SK-N-SH (cell line): ENCODE results near the gene C1orf35. TPM values are rescaled to one million over a fixed set of nuclear protein-coding genes. Genes with fewer than 3 reads are reported as not detected.

Source experiments
- CTCF ChIA-PET: fragments of 300-600, 350-600 bp; formaldehyde crosslinking; extraction: SDS; loops from one replicate; lab custom pipeline; 2021; lab: Yijun Ruan, JAX
- POLR2A ChIA-PET: fragments of 350-600 bp; sonication (Branson Sonifier 250); formaldehyde crosslinking; extraction: SDS; loops from one replicate; lab custom pipeline; 2020; ENCODE audit warnings: antibody characterized with exemption, inconsistent platforms; lab: Yijun Ruan, JAX
- DNase-seq: peaks from one replicate; pipeline ENCODE4 v3.0.0; 2012
- H2AFZ ChIP-seq: fragments of 200-600 bp; sonication (generic); 2 replicates; pipeline ENCODE4 v1.8.1; 2016; ENCODE audit warnings: antibody characterized with exemption, mild to moderate bottlenecking, low read depth
- H3F3A ChIP-seq: fragments of 200-600 bp; sonication (generic); replicated peaks from 2 replicates; pipeline ENCODE3; 2016; ENCODE audit warnings: antibody characterized with exemption, mild to moderate bottlenecking; ENCODE audit not compliant: insufficient read depth
- H3K27ac ChIP-seq, 2 experiments: fragments of 200-500 bp in 1 of 2; fragments of 200-600 bp in 1 of 2; sonication (Bioruptor generic) in 1 of 2; sonication (generic), shearing (Covaris generic) in 1 of 2; 2 replicates each; pipeline versions ENCODE4 v1.5.1 to v1.6.1; 2014 to 2016; ENCODE audit warnings: low read depth in 2 of 2, inconsistent platforms in 1 of 2, low read length in 1 of 2, mild to moderate bottlenecking in 1 of 2, mixed read lengths in 1 of 2
- H3K27me3 ChIP-seq: fragments of 200-600 bp; sonication (generic), shearing (Covaris generic); 2 replicates; pipeline ENCODE4 v1.6.1; 2016; ENCODE audit warnings: mixed run types; ENCODE audit not compliant: insufficient read depth
- H3K36me3 ChIP-seq, 2 experiments: fragments of 200-500 bp in 1 of 2; fragments of 200-600 bp in 1 of 2; sonication (Bioruptor generic) in 1 of 2; sonication (generic) in 1 of 2; replicated peaks in 1 of 2; 2 replicates each; pipeline versions ENCODE3 to v1.5.1; 2014 to 2016; ENCODE audit warnings: low read length in 1 of 2, mild to moderate bottlenecking in 1 of 2; ENCODE audit not compliant: insufficient read depth in 2 of 2, control insufficient read depth in 1 of 2
- H3K4me1 ChIP-seq, 2 experiments: fragments of 200-500 bp in 1 of 2; fragments of 200-600 bp in 1 of 2; sonication (Bioruptor generic) in 1 of 2; sonication (generic), shearing (Covaris generic) in 1 of 2; 2 replicates each; pipeline versions ENCODE4 v1.5.1 to v1.6.1; 2014 to 2016; ENCODE audit warnings: low read depth in 1 of 2, low read length in 1 of 2, mixed run types in 1 of 2; ENCODE audit not compliant: insufficient read depth in 2 of 2, control insufficient read depth in 1 of 2
- H3K4me2 ChIP-seq: fragments of 200-600 bp; sonication (generic), shearing (Covaris generic); 2 replicates; pipeline ENCODE4 v1.6.1; 2017; ENCODE audit warnings: mixed run types
- H3K4me3 ChIP-seq, 2 experiments: fragments of 200-500 bp in 1 of 2; fragments of 200-600 bp in 1 of 2; sonication (Bioruptor generic) in 1 of 2; sonication (generic), shearing (Covaris generic) in 1 of 2; 2 replicates each; pipeline versions ENCODE4 v1.5.1 to v1.8.1; 2014 to 2016; ENCODE audit warnings: low read depth in 2 of 2, inconsistent platforms in 1 of 2, low read length in 1 of 2, mild to moderate bottlenecking in 1 of 2, mixed read lengths in 1 of 2, moderate library complexity in 1 of 2
- H3K79me2 ChIP-seq: fragments of 200-600 bp; sonication (generic); 2 replicates; pipeline ENCODE4 v1.8.1; 2017; ENCODE audit warnings: mild to moderate bottlenecking; ENCODE audit not compliant: insufficient read depth
- H3K9ac ChIP-seq: fragments of 200-600 bp; sonication (generic); 2 replicates; pipeline ENCODE4 v1.6.1; 2017; ENCODE audit warnings: mixed run types
- H3K9me2 ChIP-seq: fragments of 200-600 bp; sonication (generic); 2 replicates; pipeline ENCODE4 v1.6.1; 2017; ENCODE audit warnings: mixed run types
- H3K9me3 ChIP-seq: fragments of 200-600 bp; sonication (generic); 2 replicates; pipeline ENCODE4 v1.6.1; 2017; ENCODE audit warnings: mixed run types, mild to moderate bottlenecking, moderate library complexity
- H4K20me1 ChIP-seq: fragments of 200-600 bp; sonication (generic); 2 replicates; pipeline ENCODE4 v1.6.1; 2017; ENCODE audit warnings: mild to moderate bottlenecking, mixed run types; ENCODE audit not compliant: insufficient read depth
- EZH2phosphoT487 ChIP-seq: fragments of 200-600 bp; sonication (generic); IDR thresholded peaks from 2 replicates; pipeline ENCODE4 v1.6.1; 2017; ENCODE audit warnings: low read depth, mixed run types, mild to moderate bottlenecking, antibody characterized with exemption, moderate library complexity, borderline replicate concordance
- FOSL2 ChIP-seq: IDR thresholded peaks from 2 replicates; pipeline ENCODE4 v1.4.0; 2012; ENCODE audit warnings: low read depth, mild to moderate bottlenecking, moderate library complexity, borderline replicate concordance
- FOXM1 ChIP-seq: IDR thresholded peaks from 2 replicates; pipeline ENCODE4 v1.4.0; 2012; ENCODE audit warnings: low read depth, mild to moderate bottlenecking
- GABPA ChIP-seq: IDR thresholded peaks from 2 replicates; pipeline ENCODE4 v1.4.0; 2012; ENCODE audit warnings: low read depth, mild to moderate bottlenecking
- GATA2 ChIP-seq: sonication (generic); formaldehyde crosslinking; IDR thresholded peaks from 2 replicates; pipeline ENCODE4 v1.5.0; 2020; ENCODE audit warnings: mild to moderate bottlenecking, missing genetic modification reagents
- NFIC ChIP-seq: IDR thresholded peaks from 2 replicates; pipeline ENCODE4 v1.4.0; 2012; ENCODE audit warnings: borderline replicate concordance
- NRF1 ChIP-seq: IDR thresholded peaks from 2 replicates; pipeline ENCODE4 v1.6.1; 2012; ENCODE audit warnings: low read depth, mild to moderate bottlenecking, low read length
- RAD21 ChIP-seq: IDR thresholded peaks from 2 replicates; pipeline ENCODE4 v1.6.1; 2012; ENCODE audit warnings: mild to moderate bottlenecking, low read length
- RCOR1 ChIP-seq: fragments of 150-350 bp; IDR thresholded peaks from 2 replicates; pipeline ENCODE4 v1.6.1; 2017; ENCODE audit warnings: antibody characterized with exemption, low read length
- RFX5 ChIP-seq: IDR thresholded peaks from 2 replicates; pipeline ENCODE4 v1.6.1; 2012; ENCODE audit warnings: mild to moderate bottlenecking, improper control_type of control experiment, low read length
- SMC3 ChIP-seq: IDR thresholded peaks from 2 replicates; pipeline ENCODE4 v1.6.1; 2012; ENCODE audit warnings: low read depth, low read length, improper control_type of control experiment
- TAF1 ChIP-seq: IDR thresholded peaks from 2 replicates; pipeline ENCODE4 v1.6.1; 2012; ENCODE audit warnings: low read depth, mild to moderate bottlenecking, low read length, moderate library complexity, borderline replicate concordance
- YY1 ChIP-seq: IDR thresholded peaks from 2 replicates; pipeline ENCODE4 v1.4.0; 2012; ENCODE audit warnings: low read depth, mild to moderate bottlenecking
- WGBS: methylation state at CpG from one replicate; pipeline ENCODE4 v1.1.6; 2017; ENCODE audit warnings: low lambda C conversion rate; 5-methylcytosine and 5-hydroxymethylcytosine counted together
- polyA plus RNA-seq, 3 experiments: library from polyadenylated mRNA; depleted of rRNA; stranded (reverse); fragments of >200 nt; gene quantifications; 2 replicates each; pipeline ENCODE4 v1.2.3, GENCODE V29; 2012
- TF ChIP-seq, protein P1 (sequence below): IDR thresholded peaks from 2 replicates; pipeline ENCODE4 v1.6.1; 2012; ENCODE audit warnings: mild to moderate bottlenecking, low read depth, low read length, moderate library complexity
- TF ChIP-seq, protein P2 (sequence below): fragments of 200-600 bp; sonication (generic); IDR thresholded peaks from 2 replicates; pipeline ENCODE4 v1.6.1; 2017; ENCODE audit warnings: antibody characterized with exemption, mild to moderate bottlenecking, moderate library complexity
- TF ChIP-seq, protein P3 (sequence below): fragments of 150-350 bp; IDR thresholded peaks from 2 replicates; pipeline ENCODE4 v1.6.1; 2016; ENCODE audit warnings: mild to moderate bottlenecking, low read depth, low read length
- TF ChIP-seq, protein P4 (sequence below): IDR thresholded peaks from 2 replicates; pipeline ENCODE4; 2012
- TF ChIP-seq, protein P5 (sequence below): IDR thresholded peaks from 2 replicates; pipeline ENCODE4 v1.4.0; 2012; ENCODE audit warnings: low read depth
- TF ChIP-seq, protein P6 (sequence below): IDR thresholded peaks from 2 replicates; pipeline ENCODE4 v1.4.0; 2012; ENCODE audit warnings: low read depth, borderline replicate concordance

Gene C1orf35
- polyA plus RNA-seq, 1 of the 3 experiments (the other 2 are of a cell fraction), result 42.9 TPM

DNA sequence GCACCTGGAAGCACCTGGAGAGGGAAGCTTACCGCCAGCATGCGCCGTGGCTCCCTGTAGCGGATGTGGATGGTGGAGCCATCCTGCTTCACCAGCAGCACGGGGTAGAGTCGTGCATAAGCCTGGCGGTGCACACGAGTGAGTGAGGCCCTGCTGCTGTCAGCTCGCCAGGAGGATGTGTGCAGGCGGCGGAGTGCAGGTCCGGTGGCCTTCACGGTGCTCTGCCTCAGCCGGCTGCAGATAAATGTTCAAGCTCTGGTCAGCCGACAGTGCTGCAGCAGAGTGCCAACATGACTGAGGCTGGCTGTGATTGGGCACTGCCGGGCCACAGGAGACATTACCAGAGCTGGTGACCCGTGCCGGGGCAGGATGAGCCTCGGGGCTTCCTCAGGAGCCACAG lies 4.5 kb upstream of the C1orf35 start (continued):
- TF ChIP-seq, protein P1, sequence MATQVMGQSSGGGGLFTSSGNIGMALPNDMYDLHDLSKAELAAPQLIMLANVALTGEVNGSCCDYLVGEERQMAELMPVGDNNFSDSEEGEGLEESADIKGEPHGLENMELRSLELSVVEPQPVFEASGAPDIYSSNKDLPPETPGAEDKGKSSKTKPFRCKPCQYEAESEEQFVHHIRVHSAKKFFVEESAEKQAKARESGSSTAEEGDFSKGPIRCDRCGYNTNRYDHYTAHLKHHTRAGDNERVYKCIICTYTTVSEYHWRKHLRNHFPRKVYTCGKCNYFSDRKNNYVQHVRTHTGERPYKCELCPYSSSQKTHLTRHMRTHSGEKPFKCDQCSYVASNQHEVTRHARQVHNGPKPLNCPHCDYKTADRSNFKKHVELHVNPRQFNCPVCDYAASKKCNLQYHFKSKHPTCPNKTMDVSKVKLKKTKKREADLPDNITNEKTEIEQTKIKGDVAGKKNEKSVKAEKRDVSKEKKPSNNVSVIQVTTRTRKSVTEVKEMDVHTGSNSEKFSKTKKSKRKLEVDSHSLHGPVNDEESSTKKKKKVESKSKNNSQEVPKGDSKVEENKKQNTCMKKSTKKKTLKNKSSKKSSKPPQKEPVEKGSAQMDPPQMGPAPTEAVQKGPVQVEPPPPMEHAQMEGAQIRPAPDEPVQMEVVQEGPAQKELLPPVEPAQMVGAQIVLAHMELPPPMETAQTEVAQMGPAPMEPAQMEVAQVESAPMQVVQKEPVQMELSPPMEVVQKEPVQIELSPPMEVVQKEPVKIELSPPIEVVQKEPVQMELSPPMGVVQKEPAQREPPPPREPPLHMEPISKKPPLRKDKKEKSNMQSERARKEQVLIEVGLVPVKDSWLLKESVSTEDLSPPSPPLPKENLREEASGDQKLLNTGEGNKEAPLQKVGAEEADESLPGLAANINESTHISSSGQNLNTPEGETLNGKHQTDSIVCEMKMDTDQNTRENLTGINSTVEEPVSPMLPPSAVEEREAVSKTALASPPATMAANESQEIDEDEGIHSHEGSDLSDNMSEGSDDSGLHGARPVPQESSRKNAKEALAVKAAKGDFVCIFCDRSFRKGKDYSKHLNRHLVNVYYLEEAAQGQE, result no peak
- no peak for TF ChIP-seq NRF1
- no peak for TF ChIP-seq YY1

DNA sequence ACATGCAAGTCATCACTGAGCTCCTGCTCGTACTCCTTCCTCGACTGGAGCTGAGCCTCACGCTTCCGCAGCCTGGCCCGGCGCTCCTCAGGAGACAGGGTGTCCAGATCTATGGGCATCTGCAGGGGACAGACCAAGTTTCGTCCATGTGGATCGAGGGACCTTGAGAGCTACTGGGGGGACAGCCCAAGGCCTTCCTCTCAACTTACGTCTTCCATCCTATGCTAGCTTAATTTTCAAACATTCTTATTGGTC lies 3.6 kb upstream of the C1orf35 start:
- 90% methylated on average over 8 of the region's 9 CpGs for WGBS
- Histone ChIP-seq H3K4me1 (peaks cover 8 to 41% of the 10 kb centered on the region in 2 experiments; a peak in 3 of 4 replicates), H3F3A (no peaks in the 10 kb centered on the region), H3K9me2 (no peaks in the 10 kb centered on the region), H3K27me3 (no peaks in the 10 kb centered on the region), H3K27ac (no peak overlapping the region)
- CTCF ChIA-PET, result interaction anchor here (1.0 to 5.6 kb wide), 3 partner anchors 24 to 107 kb away, joined by 3 to 31 read pairs (median 3); no protein-coding TSS in a partner anchor
- TF ChIP-seq NRF1, result no peak
- no peak for TF ChIP-seq NFIC
- TF ChIP-seq EZH2phosphoT487, result no peak
- TF ChIP-seq SMC3, result no peak
- no peak for TF ChIP-seq GATA2 (CRISPR knock-in tag)
- no peak for TF ChIP-seq RAD21
- no peak for TF ChIP-seq GABPA
- TF ChIP-seq FOXM1, result no peak
- TF ChIP-seq FOSL2, result no peak
- TF ChIP-seq, protein P2, sequence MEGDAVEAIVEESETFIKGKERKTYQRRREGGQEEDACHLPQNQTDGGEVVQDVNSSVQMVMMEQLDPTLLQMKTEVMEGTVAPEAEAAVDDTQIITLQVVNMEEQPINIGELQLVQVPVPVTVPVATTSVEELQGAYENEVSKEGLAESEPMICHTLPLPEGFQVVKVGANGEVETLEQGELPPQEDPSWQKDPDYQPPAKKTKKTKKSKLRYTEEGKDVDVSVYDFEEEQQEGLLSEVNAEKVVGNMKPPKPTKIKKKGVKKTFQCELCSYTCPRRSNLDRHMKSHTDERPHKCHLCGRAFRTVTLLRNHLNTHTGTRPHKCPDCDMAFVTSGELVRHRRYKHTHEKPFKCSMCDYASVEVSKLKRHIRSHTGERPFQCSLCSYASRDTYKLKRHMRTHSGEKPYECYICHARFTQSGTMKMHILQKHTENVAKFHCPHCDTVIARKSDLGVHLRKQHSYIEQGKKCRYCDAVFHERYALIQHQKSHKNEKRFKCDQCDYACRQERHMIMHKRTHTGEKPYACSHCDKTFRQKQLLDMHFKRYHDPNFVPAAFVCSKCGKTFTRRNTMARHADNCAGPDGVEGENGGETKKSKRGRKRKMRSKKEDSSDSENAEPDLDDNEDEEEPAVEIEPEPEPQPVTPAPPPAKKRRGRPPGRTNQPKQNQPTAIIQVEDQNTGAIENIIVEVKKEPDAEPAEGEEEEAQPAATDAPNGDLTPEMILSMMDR, result no peak
- no peak for TF ChIP-seq RCOR1
- TF ChIP-seq, protein P3, sequence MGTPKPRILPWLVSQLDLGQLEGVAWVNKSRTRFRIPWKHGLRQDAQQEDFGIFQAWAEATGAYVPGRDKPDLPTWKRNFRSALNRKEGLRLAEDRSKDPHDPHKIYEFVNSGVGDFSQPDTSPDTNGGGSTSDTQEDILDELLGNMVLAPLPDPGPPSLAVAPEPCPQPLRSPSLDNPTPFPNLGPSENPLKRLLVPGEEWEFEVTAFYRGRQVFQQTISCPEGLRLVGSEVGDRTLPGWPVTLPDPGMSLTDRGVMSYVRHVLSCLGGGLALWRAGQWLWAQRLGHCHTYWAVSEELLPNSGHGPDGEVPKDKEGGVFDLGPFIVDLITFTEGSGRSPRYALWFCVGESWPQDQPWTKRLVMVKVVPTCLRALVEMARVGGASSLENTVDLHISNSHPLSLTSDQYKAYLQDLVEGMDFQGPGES, result no peak
- TF ChIP-seq, protein P4, sequence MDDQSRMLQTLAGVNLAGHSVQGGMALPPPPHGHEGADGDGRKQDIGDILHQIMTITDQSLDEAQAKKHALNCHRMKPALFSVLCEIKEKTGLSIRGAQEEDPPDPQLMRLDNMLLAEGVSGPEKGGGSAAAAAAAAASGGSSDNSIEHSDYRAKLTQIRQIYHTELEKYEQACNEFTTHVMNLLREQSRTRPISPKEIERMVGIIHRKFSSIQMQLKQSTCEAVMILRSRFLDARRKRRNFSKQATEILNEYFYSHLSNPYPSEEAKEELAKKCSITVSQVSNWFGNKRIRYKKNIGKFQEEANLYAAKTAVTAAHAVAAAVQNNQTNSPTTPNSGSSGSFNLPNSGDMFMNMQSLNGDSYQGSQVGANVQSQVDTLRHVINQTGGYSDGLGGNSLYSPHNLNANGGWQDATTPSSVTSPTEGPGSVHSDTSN, result no peak
- TF ChIP-seq, protein P5, sequence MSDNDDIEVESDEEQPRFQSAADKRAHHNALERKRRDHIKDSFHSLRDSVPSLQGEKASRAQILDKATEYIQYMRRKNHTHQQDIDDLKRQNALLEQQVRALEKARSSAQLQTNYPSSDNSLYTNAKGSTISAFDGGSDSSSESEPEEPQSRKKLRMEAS, result no peak
- TF ChIP-seq TAF1, result no peak
- TF ChIP-seq RFX5, result no peak
- TF ChIP-seq, protein P6, sequence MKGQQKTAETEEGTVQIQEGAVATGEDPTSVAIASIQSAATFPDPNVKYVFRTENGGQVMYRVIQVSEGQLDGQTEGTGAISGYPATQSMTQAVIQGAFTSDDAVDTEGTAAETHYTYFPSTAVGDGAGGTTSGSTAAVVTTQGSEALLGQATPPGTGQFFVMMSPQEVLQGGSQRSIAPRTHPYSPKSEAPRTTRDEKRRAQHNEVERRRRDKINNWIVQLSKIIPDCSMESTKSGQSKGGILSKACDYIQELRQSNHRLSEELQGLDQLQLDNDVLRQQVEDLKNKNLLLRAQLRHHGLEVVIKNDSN, result no peak
- TF ChIP-seq, all 33 proteins: peak for 0
- H3K4me2 ChIP-seq, result no peak overlapping the region
- no peak overlapping the region for H3K9ac ChIP-seq
- H2AFZ ChIP-seq, result no peak overlapping the region
- no peak for DNase-seq
- no peaks in the 10 kb centered on the region for H3K9me3 ChIP-seq
- H3K36me3 ChIP-seq, result peaks cover 6 to 23% of the 10 kb centered on the region in 2 experiments
- POLR2A ChIA-PET, result interaction anchor here (0.6 to 1.3 kb wide), 2 partner anchors 12 to 24 kb away, joined by 3 to 4 read pairs; partner anchors contain the start of gene ARF1
- H3K79me2 ChIP-seq, result peaks cover 32% of the 10 kb centered on the region; the same call in 1 of the 2 replicates
- no peak overlapping the region for H3K4me3 ChIP-seq
- peaks cover 2% of the 10 kb centered on the region for H4K20me1 ChIP-seq
